WTC11 (cell line): ENCODE measurements around the gene ACAT2. TPM values are rescaled to one million over a fixed set of nuclear protein-coding genes. Genes with fewer than 3 reads are reported as not detected.

Experiments used
- ATAC-seq: fragments of 200-7000 bp; cut with Tn5 transposase; 2 replicates; pipeline ENCODE4 v1.10.0; 2021; ENCODE audit warnings: mild to moderate bottlenecking, moderate library complexity
- CTCF ChIA-PET: fragments of 300-600 bp; sonication (Branson Sonifier 250); formaldehyde crosslinking; loops from one replicate; lab custom pipeline; 2021; ENCODE audit warnings: antibody characterized with exemption; lab: Charles Lee
- POLR2A ChIA-PET: fragments of 350-600 bp; sonication (Branson Sonifier 250); formaldehyde crosslinking; loops from one replicate; lab custom pipeline; 2021; ENCODE audit warnings: antibody characterized with exemption; lab: Charles Lee
- DNase-seq: peaks from one replicate; pipeline ENCODE4 v3.0.0; 2021; ENCODE audit warnings: low spot score
- H3K27ac Mint-ChIP-seq: 2 replicates; pipeline ENCODE4 v1.8.0; 2021; ENCODE audit warnings: mixed read lengths
- H3K27me3 Mint-ChIP-seq: 2 replicates; pipeline ENCODE4 v1.8.0; 2021; ENCODE audit warnings: low read depth, mild to moderate bottlenecking, moderate library complexity, mixed read lengths
- H3K36me3 Mint-ChIP-seq: 2 replicates; pipeline ENCODE4 v1.8.0; 2021; ENCODE audit warnings: mixed read lengths
- H3K4me1 Mint-ChIP-seq: 2 replicates; pipeline ENCODE4 v1.8.0; 2022; ENCODE audit warnings: mixed read lengths
- H3K4me3 Mint-ChIP-seq: 2 replicates; pipeline ENCODE4 v1.8.0; 2021; ENCODE audit warnings: mild to moderate bottlenecking, moderate library complexity, mixed read lengths
- H3K9me3 Mint-ChIP-seq: 2 replicates; pipeline ENCODE4 v1.8.0; 2021; ENCODE audit warnings: mixed read lengths
- ARID4B ChIP-seq: sonication (generic); formaldehyde crosslinking; IDR thresholded peaks from 2 replicates; pipeline ENCODE4 v1.8.0; 2023; ENCODE audit warnings: missing genetic modification reagents, mild to moderate bottlenecking, borderline replicate concordance
- ATF6 ChIP-seq: sonication (generic); formaldehyde crosslinking; IDR thresholded peaks from 2 replicates; pipeline ENCODE4 v1.8.1; 2023; ENCODE audit warnings: mild to moderate bottlenecking, missing genetic modification reagents
- CBFB ChIP-seq: sonication (generic); formaldehyde crosslinking; IDR thresholded peaks from 2 replicates; pipeline ENCODE4 v1.8.1; 2022; ENCODE audit warnings: mild to moderate bottlenecking, low read depth, missing genetic modification reagents
- CREM ChIP-seq: sonication (generic); formaldehyde crosslinking; IDR thresholded peaks from 2 replicates; pipeline ENCODE4 v1.8.1; 2022; ENCODE audit warnings: mild to moderate bottlenecking, missing genetic modification reagents, moderate library complexity
- CTCF ChIP-seq: fragments of 200-600 bp; IDR thresholded peaks from 2 replicates; pipeline ENCODE4 v1.8.0; 2022; ENCODE audit warnings: antibody characterized with exemption
- E2F5 ChIP-seq: sonication (generic); formaldehyde crosslinking; IDR thresholded peaks from 2 replicates; pipeline ENCODE4 v1.8.1; 2022; ENCODE audit warnings: mild to moderate bottlenecking, moderate library complexity, missing genetic modification reagents
- GABPB1 ChIP-seq: sonication (generic); formaldehyde crosslinking; IDR thresholded peaks from 2 replicates; pipeline ENCODE4 v1.8.1; 2023; ENCODE audit warnings: mild to moderate bottlenecking, missing genetic modification reagents
- GRHL2 ChIP-seq: fragments of 250-450 bp; sonication (Bioruptor Pico); IDR thresholded peaks from 2 replicates; pipeline ENCODE4 v1.8.0; 2022; ENCODE audit warnings: mild to moderate bottlenecking, moderate library complexity; ENCODE audit not compliant: insufficient replicate concordance, severe bottlenecking
- JAZF1 ChIP-seq: fragments of 250-450 bp; sonication (Bioruptor Pico); IDR thresholded peaks from 2 replicates; pipeline ENCODE4 v1.9.0; 2021; ENCODE audit warnings: moderate library complexity, mild to moderate bottlenecking, inconsistent platforms
- JUN ChIP-seq: sonication (generic); formaldehyde crosslinking; IDR thresholded peaks from 2 replicates; pipeline ENCODE4 v1.8.0; 2023; ENCODE audit warnings: mild to moderate bottlenecking, missing genetic modification reagents
- MYBL2 ChIP-seq: sonication (generic); formaldehyde crosslinking; IDR thresholded peaks from 2 replicates; pipeline ENCODE4 v1.8.1; 2023; ENCODE audit warnings: mild to moderate bottlenecking, moderate library complexity, missing genetic modification reagents
- OVOL2 ChIP-seq: fragments of 250-450 bp; sonication (Bioruptor Pico); IDR thresholded peaks from 2 replicates; pipeline ENCODE4 v1.9.0; 2021; ENCODE audit warnings: mild to moderate bottlenecking, borderline replicate concordance
- PRDM15 ChIP-seq: sonication (generic); formaldehyde crosslinking; IDR thresholded peaks from 2 replicates; pipeline ENCODE4 v1.8.0; 2022; ENCODE audit warnings: missing genetic modification reagents
- PREB ChIP-seq: sonication (generic); formaldehyde crosslinking; IDR thresholded peaks from 2 replicates; pipeline ENCODE4 v1.8.1; 2022; ENCODE audit warnings: mild to moderate bottlenecking, missing genetic modification reagents, moderate library complexity, borderline replicate concordance
- SMAD3 ChIP-seq: sonication (generic); formaldehyde crosslinking; IDR thresholded peaks from 2 replicates; pipeline ENCODE4 v1.8.0; 2022; ENCODE audit warnings: missing genetic modification reagents, mild to moderate bottlenecking, borderline replicate concordance
- TP53 ChIP-seq: sonication (generic); formaldehyde crosslinking; IDR thresholded peaks from 2 replicates; pipeline ENCODE4 v1.8.1; 2023; ENCODE audit warnings: mild to moderate bottlenecking, missing genetic modification reagents
- ZNF138 ChIP-seq: sonication (generic); formaldehyde crosslinking; conservative IDR thresholded peaks from 2 replicates; pipeline ENCODE4 v1.8.1; 2022; ENCODE audit warnings: mild to moderate bottlenecking, moderate library complexity, missing genetic modification reagents
- ZNF219 ChIP-seq: sonication (generic); formaldehyde crosslinking; IDR thresholded peaks from 2 replicates; pipeline ENCODE4 v1.8.0; 2023; ENCODE audit warnings: missing genetic modification reagents, mild to moderate bottlenecking, borderline replicate concordance
- ZNF416 ChIP-seq: fragments of 250-450 bp; sonication (Bioruptor Pico); IDR thresholded peaks from 2 replicates; pipeline ENCODE4 v1.9.0; 2021; ENCODE audit warnings: mild to moderate bottlenecking, inconsistent platforms
- ZNF423 ChIP-seq: fragments of 250-450 bp; sonication (Bioruptor Pico); IDR thresholded peaks from 2 replicates; pipeline ENCODE4 v2.1.2; 2022; ENCODE audit warnings: mild to moderate bottlenecking, moderate library complexity
- ZSCAN18 ChIP-seq: fragments of 250-450 bp; sonication (Bioruptor Pico); IDR thresholded peaks from 2 replicates; pipeline ENCODE4 v2.1.2; 2022; ENCODE audit warnings: mild to moderate bottlenecking, moderate library complexity
- total RNA-seq: library from RNA; stranded (reverse); gene quantifications from 3 replicates; pipeline ENCODE4 v1.2.3, GENCODE V29; 2021

Gene ACAT2
- total RNA-seq, 1 experiment from 2014 or later: 138 TPM

- ATAC-seq (peak; percentile 87), DNase-seq (peak; percentile 99)
- H3K36me3 Mint-ChIP-seq: peaks cover 72% of the 10 kb centered on the region
- POLR2A ChIA-PET: interaction anchor here (0.5 to 3.5 kb wide), 15 partner anchors 10 to 322 kb away, joined by 3 to 32 read pairs (median 3); partner anchors contain the start of genes ACAT2, PNLDC1 and WTAP
- H3K4me3 Mint-ChIP-seq: peak within 1 kb of the TSS; percentile 99
- H3K27ac Mint-ChIP-seq: peak within 1 kb of the TSS; percentile 99
- CTCF ChIA-PET: interaction anchor here (0.6 to 2.6 kb wide), 11 partner anchors 17 to 158 kb away, joined by 3 to 18 read pairs (median 4); partner anchors contain the start of genes ACAT2 and SOD2
- H3K27me3 Mint-ChIP-seq: no peaks in the 10 kb centered on the region
- H3K9me3 Mint-ChIP-seq: no peaks in the 10 kb centered on the region
- peaks cover 42% of the 10 kb centered on the region for H3K4me1 Mint-ChIP-seq
- peak; percentile 96 for TF ChIP-seq E2F5 (CRISPR knock-in tag)
- TF ChIP-seq PREB: no peak
- TF ChIP-seq ATF6: no peak
- peak; percentile 74 for TF ChIP-seq GABPB1
- peak; percentile 71; the same call in 1 of the 2 replicates for TF ChIP-seq PRDM15
- TF ChIP-seq OVOL2 (CRISPR knock-in tag): no peak
- TF ChIP-seq ZNF219 (CRISPR knock-in tag): 0 out of 2 replicates have a peak, but pooled peaks have one; percentile 85
- no peak for TF ChIP-seq ZNF416 (CRISPR knock-in tag)
- no peak; the same call in 1 of the 2 replicates for TF ChIP-seq CREM (CRISPR knock-in tag)
- peak; percentile 44; the same call in 1 of the 2 replicates for TF ChIP-seq MYBL2 (CRISPR knock-in tag)
- TF ChIP-seq ARID4B (CRISPR knock-in tag): peak; percentile 92
- no peak for TF ChIP-seq JAZF1
- TF ChIP-seq JUN (CRISPR knock-in tag): 0 out of 2 replicates have a peak, but pooled peaks have one; percentile 76
- no peak for TF ChIP-seq CBFB (CRISPR knock-in tag)
- no peak; the same call in 1 of the 2 replicates for TF ChIP-seq SMAD3 (CRISPR knock-in tag)
- TF ChIP-seq CTCF: no peak
- no peak for TF ChIP-seq TP53
- TF ChIP-seq ZSCAN18 (CRISPR knock-in tag): no peak
- no peak for TF ChIP-seq ZNF138 (CRISPR knock-in tag)
- no peak for TF ChIP-seq ZNF423 (CRISPR knock-in tag)
- no peak for TF ChIP-seq GRHL2 (CRISPR knock-in tag)
These were observed 27.7 kb downstream of the ACAT2 start, which contains the start of gene TCP1 for GRCh38 chr6:159789377-159790148. Gene TCP1 (minus strand): TSS chr6:159789602. CDS start chr6:159789468, 134 bp downstream.
